Measurements from ENCODE around the gene COL20A1.

The COL20A1 gene

DNA sequence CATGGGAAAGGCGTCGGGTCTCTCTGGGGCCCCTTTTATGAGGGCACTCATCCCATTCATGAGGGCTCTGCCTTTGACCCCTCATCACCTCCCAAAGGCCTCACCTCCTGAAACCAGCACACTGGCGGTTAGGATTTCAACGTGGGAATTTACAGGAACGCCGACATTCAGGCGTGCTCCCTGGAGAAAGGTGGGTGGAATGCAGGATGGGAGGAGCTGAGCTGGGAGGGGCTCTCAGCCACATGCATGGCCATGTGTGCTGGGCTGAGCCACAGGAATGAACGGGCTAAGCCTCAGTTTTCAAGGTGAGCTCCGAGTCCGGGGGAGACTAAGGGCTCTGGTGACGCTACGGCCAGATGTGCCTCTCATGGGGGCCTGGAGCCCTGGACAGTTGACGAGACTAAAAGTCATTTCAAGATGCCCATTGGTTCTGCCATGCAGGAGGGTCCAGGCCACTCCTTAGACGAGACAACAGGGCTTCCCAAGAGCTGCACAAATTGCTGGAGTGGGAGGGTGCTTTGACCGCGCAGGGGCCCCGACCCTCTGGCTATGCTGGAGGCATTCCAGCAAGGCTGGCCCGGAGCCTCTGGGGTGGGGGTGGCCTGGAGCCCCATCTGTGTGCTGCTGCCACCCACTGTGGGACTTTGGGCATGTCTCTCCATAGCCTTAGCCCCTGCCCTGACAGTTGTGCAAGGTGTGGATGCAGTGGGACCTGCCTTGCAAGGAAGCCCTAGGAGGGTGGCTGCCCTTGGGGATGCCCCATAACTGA, 24.1 kb upstream of the COL20A1 start:
- peaks cover 8% of the 10 kb centered on the region for H3K27me3 Mint-ChIP-seq (ENCODE audit: low read depth)
- H3K36me3 Mint-ChIP-seq (ENCODE audit: low read depth): peaks cover 3% of the 10 kb centered on the region
- H3K4me3 Mint-ChIP-seq: no peak overlapping the region
- H3K9me3 Mint-ChIP-seq: no peaks in the 10 kb centered on the region
- H3K4me1 Mint-ChIP-seq (ENCODE audit: low read depth): peaks cover 10% of the 10 kb centered on the region
- no peak overlapping the region for H3K27ac Mint-ChIP-seq

DNA sequence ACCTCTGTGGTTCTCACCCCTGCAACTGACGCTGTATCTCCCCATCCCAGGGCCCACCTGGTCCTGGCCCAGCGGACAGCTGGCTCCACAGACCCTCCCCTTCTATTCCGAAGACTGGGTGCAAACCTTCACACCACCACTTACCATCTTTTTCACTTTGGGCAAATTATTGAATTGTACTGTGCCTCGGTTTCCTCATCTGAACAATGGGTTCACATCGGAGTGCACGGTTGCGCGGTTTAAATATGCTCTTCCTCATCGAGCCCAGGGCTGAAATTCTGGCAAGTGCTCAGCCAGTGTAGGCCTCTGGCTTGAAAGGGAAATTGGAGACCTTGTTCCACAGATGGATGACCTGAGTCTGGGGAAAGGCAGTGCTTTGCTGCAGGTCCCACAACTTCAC, 23.3 kb upstream of the COL20A1 start:
- Mint-ChIP-seq H3K27ac (no peak overlapping the region), H3K4me1 (ENCODE audit: low read depth) (peaks cover 17% of the 10 kb centered on the region), H3K4me3 (peak overlapping the region; percentile 23), H3K9me3 (no peaks in the 10 kb centered on the region), H3K36me3 (ENCODE audit: low read depth) (peaks cover 3% of the 10 kb centered on the region), H3K27me3 (ENCODE audit: low read depth) (peaks cover 5% of the 10 kb centered on the region)

DNA sequence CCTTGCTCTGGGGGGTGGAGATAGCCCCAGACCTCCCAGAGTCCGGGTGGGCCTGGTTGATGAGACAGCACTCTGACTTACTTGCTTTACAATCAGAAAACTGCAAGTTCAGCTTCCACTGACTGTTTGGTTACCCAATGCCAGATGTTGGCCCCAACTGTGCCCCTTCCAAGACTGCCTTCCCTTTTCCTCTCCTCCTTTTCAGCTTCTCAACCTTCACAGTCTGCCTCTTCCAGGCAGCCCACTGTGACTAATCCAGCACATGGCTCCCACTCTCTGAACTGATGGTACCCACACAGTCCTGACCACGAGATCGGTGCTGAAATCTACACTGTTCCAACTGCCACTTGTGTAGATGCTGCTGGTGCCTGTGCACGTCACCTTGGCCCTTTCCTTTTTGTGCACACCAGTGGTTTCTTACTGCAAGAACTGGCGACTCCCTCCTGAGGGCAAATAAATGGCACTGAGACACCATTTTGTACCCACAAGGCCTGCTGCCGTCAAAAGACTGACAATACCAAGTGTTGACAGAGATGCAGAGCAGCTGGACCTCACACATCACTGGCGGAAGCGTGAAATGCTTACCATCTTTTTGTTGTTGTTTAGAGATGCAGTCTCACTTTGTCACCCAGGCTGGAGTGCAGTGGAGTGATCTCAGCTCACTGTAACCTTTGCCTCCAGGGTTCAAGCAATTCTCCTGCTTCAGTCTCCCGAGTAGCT, 22.2 kb upstream of the COL20A1 start:
- H3K9me3 Mint-ChIP-seq: no peaks in the 10 kb centered on the region
- H3K4me1 Mint-ChIP-seq (ENCODE audit: low read depth): peaks cover 21% of the 10 kb centered on the region
- H3K36me3 Mint-ChIP-seq (ENCODE audit: low read depth): peaks cover 3% of the 10 kb centered on the region
- H3K27ac Mint-ChIP-seq: no peak overlapping the region
- H3K4me3 Mint-ChIP-seq: peak overlapping the region; percentile 3
- H3K27me3 Mint-ChIP-seq (ENCODE audit: low read depth): peaks cover 4% of the 10 kb centered on the region

DNA sequence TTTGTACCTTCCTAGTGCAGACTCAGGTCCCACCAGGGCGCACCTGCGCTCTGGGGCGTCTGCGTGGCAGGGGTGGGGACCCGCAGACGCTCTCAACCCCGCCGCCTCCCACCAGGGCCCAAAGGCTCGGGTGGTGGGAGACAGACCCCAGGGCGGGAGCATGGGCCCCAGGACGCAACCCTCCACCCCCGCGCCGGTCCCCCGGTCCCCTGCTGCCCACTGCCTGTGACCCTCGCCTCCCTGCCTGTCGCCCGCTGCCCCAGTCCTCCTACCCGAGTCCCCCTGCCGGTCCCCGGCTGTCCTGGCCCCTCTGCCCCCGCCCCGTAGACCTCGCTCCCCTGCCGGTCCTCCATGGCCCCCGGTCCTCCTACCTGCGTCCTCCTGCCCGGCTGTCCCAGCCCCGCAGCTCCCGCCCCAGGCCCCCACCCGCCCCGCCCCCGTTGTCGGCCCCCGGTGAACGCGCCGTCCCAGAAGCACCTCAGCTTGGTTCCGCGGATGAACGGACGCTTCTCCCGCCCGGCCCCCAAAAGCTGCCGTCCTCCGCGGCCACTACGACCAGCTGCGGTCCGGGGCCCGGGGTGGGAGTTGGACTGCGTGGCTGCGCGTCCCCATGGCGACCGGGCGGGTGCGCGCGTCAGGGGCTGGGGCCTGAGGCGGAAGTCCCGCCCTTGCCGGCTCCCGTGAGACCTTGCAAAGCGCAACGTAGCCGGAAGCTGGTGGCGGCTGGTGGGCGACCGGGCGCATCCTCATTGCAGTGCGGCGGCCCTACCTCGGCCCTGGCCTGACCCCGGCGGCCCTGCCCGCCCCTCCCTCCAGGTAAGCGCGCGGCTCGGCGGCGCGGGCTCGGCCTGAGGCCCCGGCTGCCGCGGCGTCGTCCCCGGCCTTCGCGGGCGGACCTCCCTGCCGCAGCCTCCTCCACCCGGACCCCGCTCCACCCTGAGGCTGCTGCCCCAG, 20.6 kb upstream of the COL20A1 start, which contains the start of gene ARFGAP1:
TSS of gene ARFGAP1 (plus strand) at position 709 of the 954 bp plus-strand sequence. CDS start 2,768 bp downstream, outside the sequence.
- H3K27me3 Mint-ChIP-seq (ENCODE audit: low read depth): peaks cover 4% of the 10 kb centered on the region
- H3K9me3 Mint-ChIP-seq: no peaks in the 10 kb centered on the region
- H3K4me1 Mint-ChIP-seq (ENCODE audit: low read depth): peaks cover 21% of the 10 kb centered on the region
- peak within 1 kb of the TSS; percentile 92 for H3K4me3 Mint-ChIP-seq
- H3K36me3 Mint-ChIP-seq (ENCODE audit: low read depth): peaks cover 5% of the 10 kb centered on the region
- peak within 1 kb of the TSS; percentile 86 for H3K27ac Mint-ChIP-seq

DNA sequence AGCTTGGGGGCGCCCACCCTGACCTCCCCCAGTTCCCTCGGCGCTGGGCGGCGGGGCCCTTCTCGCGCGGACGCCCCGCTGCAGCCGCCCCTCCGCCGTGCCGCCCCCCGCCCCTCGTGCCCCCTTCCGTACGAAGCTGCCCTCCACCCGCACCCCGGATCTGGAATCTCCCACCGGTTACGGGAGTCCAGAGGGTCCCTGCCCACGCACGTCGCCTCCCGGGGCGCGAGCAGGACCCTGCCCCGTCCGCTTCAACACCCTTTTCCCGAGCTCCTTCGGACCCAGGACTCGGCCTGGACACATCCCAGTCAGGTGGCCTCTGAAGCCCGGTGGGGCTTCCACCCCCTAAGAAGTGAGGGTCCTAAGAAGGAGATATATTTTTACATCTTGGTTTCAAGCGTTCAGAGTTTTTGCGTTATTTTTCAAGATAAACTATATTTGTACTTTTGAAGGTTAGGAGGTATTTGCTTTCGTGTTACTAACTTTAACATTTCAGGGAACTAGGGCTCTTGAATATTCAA, 19.9 kb upstream of the COL20A1 start:
- Mint-ChIP-seq H3K27me3 (ENCODE audit: low read depth) (peaks cover 4% of the 10 kb centered on the region), H3K4me3 (peak overlapping the region; percentile 92), H3K9me3 (no peaks in the 10 kb centered on the region), H3K36me3 (ENCODE audit: low read depth) (peaks cover 6% of the 10 kb centered on the region), H3K4me1 (ENCODE audit: low read depth) (peaks cover 21% of the 10 kb centered on the region), H3K27ac (peak overlapping the region; percentile 86)

DNA sequence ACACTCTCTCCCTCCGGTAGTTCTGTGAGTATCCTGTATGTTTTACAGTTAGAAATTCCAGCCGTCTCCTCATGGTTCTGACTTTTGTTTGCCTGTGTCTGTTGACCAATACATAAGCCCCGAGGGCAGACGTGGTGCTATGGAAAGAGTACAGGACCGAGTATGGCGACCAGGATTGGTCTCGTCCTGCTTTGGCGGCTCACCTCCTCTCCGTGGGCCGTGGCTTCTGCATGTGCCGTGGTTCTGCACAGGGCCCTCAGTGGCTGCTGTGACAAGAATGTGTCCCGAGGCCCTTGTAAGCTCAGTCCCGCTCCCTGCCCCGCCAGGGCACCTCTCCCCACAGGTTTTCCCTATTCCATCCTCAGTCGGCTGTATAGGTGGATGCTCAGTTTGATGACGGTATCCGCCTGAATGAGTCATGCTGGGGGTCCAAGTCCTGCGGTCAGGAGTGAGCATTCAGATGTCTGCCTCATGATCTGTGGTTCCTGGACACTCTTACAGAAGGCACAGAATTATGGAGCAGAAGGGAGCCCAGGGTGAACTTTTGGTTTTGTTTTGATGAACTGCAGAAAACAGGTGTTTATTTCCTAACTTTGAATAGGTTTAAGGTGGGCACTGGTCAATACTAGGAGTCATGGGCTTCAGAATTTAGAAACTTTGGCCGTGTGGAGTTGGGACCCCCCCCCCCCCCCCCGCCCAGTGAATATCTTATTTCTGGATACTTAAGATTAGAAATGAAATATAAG, 19.2 kb upstream of the COL20A1 start:
- peaks cover 21% of the 10 kb centered on the region for H3K4me1 Mint-ChIP-seq (ENCODE audit: low read depth)
- H3K4me3 Mint-ChIP-seq: peak overlapping the region; percentile 92
- H3K27ac Mint-ChIP-seq: peak overlapping the region; percentile 86
- no peaks in the 10 kb centered on the region for H3K9me3 Mint-ChIP-seq
- peaks cover 4% of the 10 kb centered on the region for H3K27me3 Mint-ChIP-seq (ENCODE audit: low read depth)
- H3K36me3 Mint-ChIP-seq (ENCODE audit: low read depth): peaks cover 7% of the 10 kb centered on the region

DNA sequence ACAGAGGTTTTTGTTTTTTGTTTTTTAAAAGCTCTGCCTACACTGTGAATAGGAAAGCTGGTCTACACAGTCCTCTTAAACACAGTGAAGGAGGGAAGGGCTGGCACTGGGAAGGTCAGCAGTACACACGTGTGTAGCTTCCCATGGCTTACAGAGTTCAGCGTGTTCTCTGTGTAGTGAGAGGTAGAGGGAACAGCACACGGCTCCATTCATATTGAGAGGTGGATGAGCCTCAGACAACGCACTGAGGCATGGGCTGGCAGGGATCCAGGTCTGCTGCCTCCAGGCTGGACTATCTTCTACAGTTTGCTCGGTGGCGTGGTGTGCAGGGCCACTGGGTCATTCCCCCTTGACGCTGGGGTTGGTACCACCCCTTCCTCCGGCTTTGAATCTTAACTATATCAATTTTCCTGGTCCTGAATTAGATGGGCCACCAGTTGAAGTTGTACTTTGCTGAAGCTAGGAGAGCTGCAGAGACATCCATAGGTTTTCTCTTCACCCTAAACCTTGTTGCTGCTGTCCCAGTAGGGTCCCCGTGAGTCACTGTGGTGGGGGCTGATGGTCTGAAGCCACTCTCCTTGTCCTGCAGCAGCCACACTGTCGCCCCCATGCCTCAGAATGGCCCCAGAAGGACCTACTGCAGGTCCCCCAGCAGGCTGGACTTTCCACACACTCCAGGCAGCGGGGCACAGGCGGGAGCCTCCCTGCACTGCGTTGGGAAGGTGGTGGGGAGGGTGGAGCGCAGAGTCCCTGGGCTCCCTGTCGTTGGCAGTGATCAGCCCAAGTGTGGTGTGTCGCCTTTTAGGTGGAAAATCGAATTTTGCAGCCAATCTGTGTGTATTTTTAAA, 18.4 kb upstream of the COL20A1 start:
- Mint-ChIP-seq H3K27me3 (ENCODE audit: low read depth) (peaks cover 4% of the 10 kb centered on the region), H3K4me1 (ENCODE audit: low read depth) (peaks cover 21% of the 10 kb centered on the region), H3K36me3 (ENCODE audit: low read depth) (peaks cover 7% of the 10 kb centered on the region), H3K9me3 (no peaks in the 10 kb centered on the region), H3K27ac (no peak overlapping the region), H3K4me3 (peak overlapping the region; percentile 40)

DNA sequence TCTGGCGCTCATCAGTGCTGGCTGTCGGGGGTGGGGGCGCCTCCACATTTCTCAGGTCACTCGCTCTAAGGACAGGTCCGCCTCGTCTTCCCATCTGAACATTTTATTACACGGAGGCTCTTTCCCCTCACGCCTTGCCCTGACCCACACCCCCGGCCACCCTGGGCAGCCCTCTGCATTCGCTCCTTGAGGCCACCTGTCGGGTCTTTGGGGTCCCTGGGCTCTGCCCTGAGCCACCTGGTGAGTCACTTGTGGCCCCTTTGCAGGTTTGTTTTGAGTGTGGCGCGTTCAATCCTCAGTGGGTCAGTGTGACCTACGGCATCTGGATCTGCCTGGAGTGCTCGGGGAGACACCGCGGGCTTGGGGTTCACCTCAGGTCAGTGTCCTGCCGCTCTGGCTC, 17.2 kb upstream of the COL20A1 start:
- no peak overlapping the region for H3K27ac Mint-ChIP-seq
- no peaks in the 10 kb centered on the region for H3K9me3 Mint-ChIP-seq
- H3K27me3 Mint-ChIP-seq (ENCODE audit: low read depth): peaks cover 4% of the 10 kb centered on the region
- peaks cover 7% of the 10 kb centered on the region for H3K36me3 Mint-ChIP-seq (ENCODE audit: low read depth)
- no peak overlapping the region for H3K4me3 Mint-ChIP-seq
- peaks cover 21% of the 10 kb centered on the region for H3K4me1 Mint-ChIP-seq (ENCODE audit: low read depth)

DNA sequence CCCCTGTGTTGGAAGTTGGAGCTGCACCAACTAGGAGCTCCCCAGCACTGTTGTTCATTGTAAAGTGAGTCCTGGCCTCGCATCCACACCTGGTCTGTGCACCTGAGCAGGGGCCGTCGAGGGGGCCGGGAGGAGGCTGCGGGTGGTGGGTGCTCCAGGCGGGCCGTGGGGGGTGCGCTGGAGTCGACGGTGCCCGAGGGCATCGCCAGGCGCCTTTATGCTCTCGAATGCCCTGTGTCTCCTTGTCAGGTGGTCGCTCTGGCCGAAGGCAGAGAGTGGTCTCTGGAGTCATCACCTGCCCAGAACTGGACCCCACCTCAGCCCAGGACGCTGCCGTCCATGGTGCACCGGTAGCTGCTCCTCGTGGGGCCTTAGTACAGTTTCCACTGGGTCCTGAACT, 16.0 kb upstream of the COL20A1 start:
- no peak overlapping the region for H3K27ac Mint-ChIP-seq
- H3K4me3 Mint-ChIP-seq: no peak overlapping the region
- H3K27me3 Mint-ChIP-seq (ENCODE audit: low read depth): no peaks in the 10 kb centered on the region
- peaks cover 3% of the 10 kb centered on the region for H3K36me3 Mint-ChIP-seq (ENCODE audit: low read depth)
- H3K9me3 Mint-ChIP-seq: no peaks in the 10 kb centered on the region
- peaks cover 17% of the 10 kb centered on the region for H3K4me1 Mint-ChIP-seq (ENCODE audit: low read depth)

DNA sequence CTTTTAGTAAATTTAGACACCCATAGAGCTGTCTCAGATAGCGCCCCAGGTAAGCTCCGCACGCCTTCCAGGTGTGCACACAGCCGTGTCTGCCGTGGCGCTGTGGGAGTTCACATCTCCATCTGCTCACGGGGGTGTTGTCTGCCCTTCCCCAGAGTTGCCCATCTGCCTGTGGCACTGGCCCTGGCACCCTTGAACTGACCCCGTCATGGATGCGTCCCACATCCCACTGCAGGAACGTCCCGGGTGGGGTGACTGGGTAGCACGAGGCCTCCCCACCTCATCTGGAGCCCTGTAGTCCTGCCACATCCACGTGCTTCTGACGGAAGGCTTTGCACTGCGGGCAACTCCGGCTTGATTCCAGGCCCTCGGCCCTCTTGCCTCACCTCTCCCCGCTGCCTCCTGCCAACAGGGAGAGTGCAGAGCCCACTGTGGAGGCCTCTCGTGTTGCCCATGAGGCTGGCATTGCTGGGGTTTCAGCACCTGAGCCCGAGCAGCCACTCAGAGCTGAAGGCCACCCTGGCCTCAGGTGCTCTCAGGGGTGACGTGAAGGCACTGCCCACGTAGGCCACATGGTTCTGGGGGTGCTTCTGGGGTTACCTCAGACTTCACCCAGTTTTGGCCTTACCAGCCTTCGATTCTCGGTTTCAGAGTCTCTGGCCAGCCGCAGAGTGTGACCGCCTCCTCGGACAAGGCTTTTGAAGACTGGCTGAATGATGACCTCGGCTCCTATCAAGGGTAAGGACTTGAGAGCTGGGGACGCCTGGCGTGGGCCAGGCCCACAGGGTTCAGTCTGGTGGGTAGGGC, 15.3 kb upstream of the COL20A1 start:
- H3K27me3 Mint-ChIP-seq (ENCODE audit: low read depth): no peaks in the 10 kb centered on the region
- H3K4me1 Mint-ChIP-seq (ENCODE audit: low read depth): peaks cover 17% of the 10 kb centered on the region
- H3K4me3 Mint-ChIP-seq: no peak overlapping the region
- no peaks in the 10 kb centered on the region for H3K9me3 Mint-ChIP-seq
- no peak overlapping the region for H3K27ac Mint-ChIP-seq
- H3K36me3 Mint-ChIP-seq (ENCODE audit: low read depth): peaks cover 3% of the 10 kb centered on the region

DNA sequence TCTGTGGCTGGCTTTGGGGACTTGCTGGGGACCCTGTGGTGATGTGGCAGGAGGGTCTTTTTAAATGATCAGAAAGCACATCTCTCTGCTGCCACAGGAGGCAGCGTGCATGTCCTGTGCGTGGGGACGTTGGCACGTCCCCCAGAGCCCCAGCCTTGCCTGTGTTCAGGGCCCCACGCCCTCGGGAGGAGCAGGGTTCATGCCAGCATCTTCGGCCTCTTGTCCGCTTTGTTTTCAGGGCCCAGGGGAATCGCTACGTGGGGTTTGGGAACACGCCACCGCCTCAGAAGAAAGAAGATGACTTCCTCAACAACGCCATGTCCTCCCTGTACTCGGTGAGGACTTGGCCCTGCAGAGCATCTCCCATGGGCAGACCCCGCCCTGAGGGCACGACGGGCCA, 14.3 kb upstream of the COL20A1 start:
- peaks cover 13% of the 10 kb centered on the region for H3K4me1 Mint-ChIP-seq (ENCODE audit: low read depth)
- no peak overlapping the region for H3K4me3 Mint-ChIP-seq
- H3K27ac Mint-ChIP-seq: no peak overlapping the region
- H3K9me3 Mint-ChIP-seq: no peaks in the 10 kb centered on the region
- H3K27me3 Mint-ChIP-seq (ENCODE audit: low read depth): no peaks in the 10 kb centered on the region
- H3K36me3 Mint-ChIP-seq (ENCODE audit: low read depth): peaks cover 3% of the 10 kb centered on the region

DNA sequence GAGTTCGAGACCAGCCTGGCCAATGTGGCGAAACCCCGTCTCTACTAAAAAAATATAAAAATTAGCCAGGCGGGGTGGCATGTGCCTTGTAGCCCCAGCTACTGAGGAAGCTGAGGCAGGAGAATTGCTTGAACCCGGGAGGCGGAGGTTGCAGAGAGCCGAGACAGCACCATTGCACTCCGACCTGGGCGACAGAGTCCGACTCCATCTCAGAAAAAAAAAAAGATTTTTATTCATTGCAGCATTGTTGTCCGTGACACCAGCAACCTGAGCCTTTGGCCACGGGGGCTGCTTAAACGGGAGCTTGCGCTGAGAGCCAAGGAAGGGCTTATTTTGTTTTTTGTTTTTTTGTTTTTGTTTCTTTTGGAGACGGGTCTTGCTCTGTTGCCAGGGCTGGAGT, 13.1 kb upstream of the COL20A1 start:
- Mint-ChIP-seq H3K36me3 (ENCODE audit: low read depth) (peaks cover 3% of the 10 kb centered on the region), H3K4me3 (no peak overlapping the region), H3K9me3 (no peaks in the 10 kb centered on the region), H3K4me1 (ENCODE audit: low read depth) (peaks cover 3% of the 10 kb centered on the region), H3K27ac (no peak overlapping the region), H3K27me3 (ENCODE audit: low read depth) (no peaks in the 10 kb centered on the region)

Data from T-helper 1 cell treated with Interleukin-12 subunit alpha and Interleukin-12 subunit beta and Interleukin-4 antibody, amounts not matched to agents 30 μg/mL and 1 μg/mL, for 36 hours (primary cell).